PFSK-1 (cell line): Measurements from ENCODE around the gene SRMS.

Source experiments
- POLR2AphosphoS5 ChIP-seq: IDR thresholded peaks from 2 replicates; pipeline ENCODE4 v1.6.1; 2012; ENCODE audit warnings: low read depth, mild to moderate bottlenecking, control low read depth, low read length, moderate library complexity
- REST ChIP-seq, 2 experiments: IDR thresholded peaks; 2 replicates each; pipeline versions ENCODE4 v1.6.1 to v1.8.0; 2011 to 2012; ENCODE audit warnings: low read depth in 2 of 2, low read length in 2 of 2, control low read depth in 1 of 2, inconsistent platforms in 1 of 2, mild to moderate bottlenecking in 1 of 2, moderate library complexity in 1 of 2; ENCODE audit not compliant: insufficient read depth in 1 of 2
- SIN3A ChIP-seq: IDR thresholded peaks from 2 replicates; pipeline ENCODE4 v1.6.1; 2012; ENCODE audit warnings: mild to moderate bottlenecking, low read length, moderate library complexity, borderline replicate concordance; ENCODE audit not compliant: insufficient read depth
- TAF1 ChIP-seq: IDR thresholded peaks from 2 replicates; pipeline ENCODE4 v1.6.1; 2012; ENCODE audit warnings: low read length, control low read depth, borderline replicate concordance; ENCODE audit not compliant: insufficient read depth

DNA sequence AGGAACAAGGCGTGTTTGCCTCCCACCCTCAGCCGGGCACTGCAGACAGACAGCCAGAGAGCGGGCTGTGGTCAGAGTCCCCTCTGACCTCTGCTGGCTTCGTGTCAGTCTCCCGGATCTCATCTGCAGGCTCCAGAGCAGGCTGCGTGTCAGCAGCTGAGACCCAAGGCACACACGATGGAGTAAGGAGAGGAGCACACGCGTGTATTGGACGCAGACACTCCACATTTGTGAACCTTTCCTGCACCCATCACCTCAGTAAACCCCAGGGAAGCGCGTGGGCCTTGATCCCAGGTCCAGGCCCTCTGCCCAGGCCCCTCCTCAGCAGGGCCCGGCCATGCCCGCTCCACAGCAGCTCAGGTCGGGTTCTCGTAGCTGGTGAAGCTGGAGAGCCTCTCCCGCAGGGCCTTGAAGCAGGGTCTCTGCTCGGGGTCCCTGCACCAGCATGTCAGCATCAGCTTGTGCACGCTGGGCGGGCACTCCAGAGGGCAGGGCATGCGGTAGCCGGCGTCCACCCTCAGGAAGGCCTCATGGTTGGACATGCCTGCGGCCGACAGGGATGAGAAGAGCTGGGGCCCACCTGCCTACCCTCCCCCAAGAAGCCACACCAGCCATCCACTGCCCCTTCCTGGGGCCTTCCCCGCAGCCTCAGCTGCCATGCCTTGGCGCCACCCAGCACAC lies 18.2 kb downstream of the SRMS start:
- TF ChIP-seq POLR2AphosphoS5 (no peak), REST (IDR thresholded peaks at IDR 0.05; ENCODE audit: insufficient read depth in 1 of 2, low read depth in 2 of 2, low read length in 2 of 2) (no peak), SIN3A (no peak), TAF1 (no peak)
